OCI-LY3 (cell line): ENCODE data around the gene PHLDB2.

ENCODE experiments used
- H2AFZ ChIP-seq: fragments of 200-600, 300-600 bp; shearing (Covaris generic); 2 replicates; pipeline ENCODE4 v1.6.0; 2014; ENCODE audit warnings: antibody characterized with exemption, low read depth, low read length
- H3K27ac ChIP-seq: fragments of 200-600, 300-600 bp; sonication (generic); 2 replicates; pipeline ENCODE4 v1.5.1; 2014; ENCODE audit warnings: mild to moderate bottlenecking, low read length, moderate library complexity, mixed read lengths
- H3K27me3 ChIP-seq: fragments of 200-600, 300-600 bp; sonication (generic); 2 replicates; pipeline ENCODE4 v1.6.1; 2014; ENCODE audit warnings: low read depth, low read length, mixed read lengths
- H3K36me3 ChIP-seq: fragments of 200-600, 300-600 bp; sonication (generic); replicated peaks from 2 replicates; pipeline ENCODE3; 2014; ENCODE audit warnings: low read depth, low read length, mixed read lengths
- H3K4me1 ChIP-seq: fragments of 300-600, 200-600 bp; sonication (generic); 2 replicates; pipeline ENCODE4 v1.6.1; 2014; ENCODE audit warnings: low read length, mixed read lengths
- H3K4me2 ChIP-seq: fragments of 200-600, 300-600 bp; sonication (generic); 2 replicates; pipeline ENCODE4 v1.6.1; 2014; ENCODE audit warnings: low read length, mixed read lengths
- H3K4me3 ChIP-seq: fragments of 300-600, 200-600 bp; sonication (generic); 2 replicates; pipeline ENCODE4 v1.5.1; 2014; ENCODE audit warnings: antibody characterized with exemption, mild to moderate bottlenecking, low read length, moderate library complexity
- H3K79me2 ChIP-seq: fragments of 300-600, 200-600 bp; shearing (Covaris generic); 2 replicates; pipeline ENCODE4 v1.6.1; 2014; ENCODE audit warnings: mild to moderate bottlenecking, low read length, mixed read lengths
- H3K9ac ChIP-seq: fragments of 300-600, 200-600 bp; shearing (Covaris generic); 2 replicates; pipeline ENCODE4 v1.6.0; 2014; ENCODE audit warnings: mild to moderate bottlenecking, low read length, moderate library complexity
- H3K9me3 ChIP-seq: fragments of 200-600, 300-600 bp; shearing (Covaris generic); 2 replicates; pipeline ENCODE4 v1.6.1; 2014; ENCODE audit warnings: low read length, mixed read lengths; ENCODE audit not compliant: insufficient read depth
- H4K20me1 ChIP-seq: fragments of 200-600, 300-600 bp; sonication (generic); 2 replicates; pipeline ENCODE4 v1.6.1; 2016; ENCODE audit warnings: low read length, mixed read lengths; ENCODE audit not compliant: insufficient read depth
- CTCF ChIP-seq: fragments of 200-600, 300-600 bp; sonication (generic); IDR thresholded peaks from 2 replicates; pipeline ENCODE4 v1.5.1; 2014; ENCODE audit warnings: antibody characterized with exemption, low read length, low read depth
- EZH2phosphoT487 ChIP-seq: fragments of 200-600 bp; shearing (Covaris generic); IDR thresholded peaks from 2 replicates; pipeline ENCODE4 v1.6.1; 2018; ENCODE audit warnings: antibody characterized with exemption, mixed run types, low read depth

The PHLDB2 gene

DNA sequence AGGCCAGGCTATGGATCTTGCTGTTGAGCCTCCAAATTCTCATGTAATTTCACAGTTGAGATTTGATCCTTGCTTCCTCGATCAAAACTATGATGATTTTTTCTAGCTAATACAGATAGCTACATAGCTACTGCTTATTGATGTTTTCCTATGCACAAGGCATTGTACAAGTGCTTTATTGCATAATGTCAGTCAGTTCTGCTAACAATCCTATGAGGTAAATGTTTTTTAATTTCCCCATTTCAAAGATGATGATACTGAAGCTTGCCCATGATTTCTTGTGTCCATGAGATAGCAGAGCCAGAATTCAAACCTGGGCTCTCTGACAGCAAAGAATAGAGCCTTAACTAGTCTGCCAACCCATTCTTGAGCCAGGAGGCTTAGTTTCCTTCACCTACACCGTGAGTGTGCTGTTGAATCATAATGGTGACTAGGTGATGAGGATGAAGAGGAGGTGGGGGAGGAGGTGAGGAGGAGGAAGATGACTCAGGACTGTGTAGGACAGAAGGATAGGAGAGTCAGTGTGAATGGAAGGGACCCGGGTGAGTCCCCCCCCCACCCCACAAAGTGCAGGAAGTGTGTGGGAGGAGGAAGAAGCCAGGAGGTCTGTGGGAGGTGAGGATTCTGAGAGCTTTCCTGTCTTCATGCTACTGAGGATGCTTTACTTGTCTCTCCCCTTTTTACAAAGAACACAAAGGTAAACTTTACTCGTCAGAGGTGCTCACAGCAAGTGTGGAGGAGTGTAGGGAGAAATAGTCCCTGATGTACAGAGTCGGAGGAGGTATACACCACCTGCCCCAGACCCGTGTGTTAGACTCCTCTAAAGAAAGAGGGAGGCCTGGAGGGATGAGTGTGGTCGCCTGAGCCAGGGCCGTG is 143.3 kb downstream of the PHLDB2 start:
- no peak overlapping the region for H2AFZ ChIP-seq
- no peaks in the 10 kb centered on the region for H3K79me2 ChIP-seq
- no peak overlapping the region for H3K27ac ChIP-seq
- H3K36me3 ChIP-seq = no peaks in the 10 kb centered on the region
- H3K4me2 ChIP-seq = no peak overlapping the region
- H3K4me3 ChIP-seq = no peak overlapping the region
- no peaks in the 10 kb centered on the region for H4K20me1 ChIP-seq
- no peaks in the 10 kb centered on the region for H3K9me3 ChIP-seq
- peaks cover 12% of the 10 kb centered on the region; the same call in 1 of the 2 replicates for H3K27me3 ChIP-seq
- no peak for TF ChIP-seq CTCF
- TF ChIP-seq EZH2phosphoT487 = no peak
- peaks cover 12% of the 10 kb centered on the region for H3K4me1 ChIP-seq
- H3K9ac ChIP-seq = no peak overlapping the region

- H3K9me3 ChIP-seq = no peaks in the 10 kb centered on the region
- H3K9ac ChIP-seq = no peak overlapping the region
- H3K27ac ChIP-seq = no peak overlapping the region
- H3K4me1 ChIP-seq = peaks cover 11% of the 10 kb centered on the region
- TF ChIP-seq EZH2phosphoT487 (no peak), CTCF (no peak)
- H3K4me3 ChIP-seq = no peak overlapping the region
- H3K4me2 ChIP-seq = no peak overlapping the region
- H2AFZ ChIP-seq = no peak overlapping the region
- no peaks in the 10 kb centered on the region for H4K20me1 ChIP-seq
- H3K36me3 ChIP-seq = no peaks in the 10 kb centered on the region
- peaks cover 12% of the 10 kb centered on the region; the same call in 1 of the 2 replicates for H3K27me3 ChIP-seq
- no peaks in the 10 kb centered on the region for H3K79me2 ChIP-seq
Measured at GRCh38 chr3:112003321-112004080, 144.4 kb downstream of the PHLDB2 start.

- Histone ChIP-seq H3K4me3 (no peak overlapping the region), H3K27me3 (peaks cover 7% of the 10 kb centered on the region; the same call in 1 of the 2 replicates), H3K9me3 (no peaks in the 10 kb centered on the region), H3K36me3 (no peaks in the 10 kb centered on the region), H3K79me2 (no peaks in the 10 kb centered on the region), H2AFZ (no peak overlapping the region), H3K4me2 (no peak overlapping the region), H3K9ac (no peak overlapping the region), H3K4me1 (peaks cover 8% of the 10 kb centered on the region), H4K20me1 (no peaks in the 10 kb centered on the region), H3K27ac (no peak overlapping the region)
- TF ChIP-seq EZH2phosphoT487 = no peak
- no peak for TF ChIP-seq CTCF
Measured at GRCh38 chr3:112004187-112004586, 145.1 kb downstream of the PHLDB2 start.

DNA sequence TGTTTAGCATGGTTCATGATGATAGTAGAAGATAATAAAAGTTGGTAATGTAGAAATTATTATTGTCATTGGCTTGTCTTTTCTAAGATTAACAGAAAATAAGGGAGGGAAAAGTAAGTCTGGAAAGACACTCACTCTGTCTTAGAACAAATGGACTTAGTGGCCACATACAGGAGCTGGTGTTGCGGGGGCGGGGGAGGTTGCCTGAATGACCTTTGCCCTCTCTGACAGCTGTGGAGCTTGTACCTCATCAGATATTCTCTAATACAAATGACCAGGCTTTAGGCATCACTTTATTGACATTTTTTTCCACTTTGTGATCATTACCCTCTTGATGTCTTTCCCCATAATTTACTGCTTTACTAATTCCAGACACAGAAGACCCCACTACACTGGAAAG is 145.6 kb downstream of the PHLDB2 start:
- Histone ChIP-seq H3K36me3 (no peaks in the 10 kb centered on the region), H3K9me3 (no peaks in the 10 kb centered on the region), H3K9ac (no peak overlapping the region), H4K20me1 (no peaks in the 10 kb centered on the region), H3K79me2 (no peaks in the 10 kb centered on the region), H3K27ac (no peak overlapping the region), H3K4me3 (no peak overlapping the region), H3K27me3 (peaks cover 3% of the 10 kb centered on the region; the same call in 1 of the 2 replicates), H3K4me2 (no peak overlapping the region; the same call in 1 of the 2 replicates), H2AFZ (no peak overlapping the region), H3K4me1 (peaks cover 6% of the 10 kb centered on the region)
- TF ChIP-seq CTCF (no peak), EZH2phosphoT487 (no peak)
